Astrocyte (in vitro differentiated cells and primary cell): ENCODE measurements around the gene KIF3C. TPM values are rescaled to one million over a fixed set of nuclear protein-coding genes. Genes with fewer than 3 reads are reported as not detected.

ENCODE experiments used
- DNase-seq: peaks from one replicate; pipeline ENCODE4 v3.0.0-alpha.2; 2010; ENCODE audit warnings: low read depth
- FAIRE-seq: peaks from 2 replicates; lab custom pipeline; 2011; peaks lifted over from hg19 to GRCh38; lab: Jason Lieb, UNC
- H2AFZ ChIP-seq: 2 replicates; pipeline ENCODE4 v1.6.0; 2012; ENCODE audit warnings: low read depth, low read length, inconsistent platforms
- H3K27ac ChIP-seq: 2 replicates; pipeline ENCODE4 v1.5.1; 2011; ENCODE audit warnings: low read depth, low read length, inconsistent platforms
- H3K27me3 ChIP-seq: 2 replicates; pipeline ENCODE4 v1.6.0; 2011; ENCODE audit warnings: low read length, inconsistent platforms; ENCODE audit not compliant: insufficient read depth
- H3K36me3 ChIP-seq: 2 replicates; pipeline ENCODE4 v1.5.1; 2011; ENCODE audit warnings: low read length, inconsistent platforms; ENCODE audit not compliant: insufficient read depth
- H3K4me1 ChIP-seq: 2 replicates; pipeline ENCODE4 v1.5.1; 2011; ENCODE audit warnings: low read length, inconsistent platforms; ENCODE audit not compliant: insufficient read depth
- H3K4me2 ChIP-seq: 2 replicates; pipeline ENCODE4 v1.6.0; 2012; ENCODE audit warnings: low read length, inconsistent platforms
- H3K4me3 ChIP-seq: 2 replicates; pipeline ENCODE4 v1.5.1; 2011; ENCODE audit warnings: low read depth, mild to moderate bottlenecking, low read length, inconsistent platforms; ENCODE audit not compliant: insufficient read depth
- H3K79me2 ChIP-seq: 2 replicates; pipeline ENCODE4 v1.6.0; 2012; ENCODE audit warnings: mild to moderate bottlenecking, low read length, inconsistent platforms; ENCODE audit not compliant: insufficient read depth
- H3K9ac ChIP-seq: 2 replicates; pipeline ENCODE4 v1.6.0; 2012; ENCODE audit warnings: mild to moderate bottlenecking, low read length, inconsistent platforms
- H3K9me3 ChIP-seq: 2 replicates; pipeline ENCODE4 v1.5.1; 2012; ENCODE audit warnings: low read depth, mild to moderate bottlenecking, low read length, inconsistent platforms; ENCODE audit not compliant: insufficient read depth
- H4K20me1 ChIP-seq: 2 replicates; pipeline ENCODE4 v1.6.0; 2012; ENCODE audit warnings: low read length, inconsistent platforms; ENCODE audit not compliant: insufficient read depth
- H3K27ac Mint-ChIP-seq: one replicate; pipeline ENCODE4 v1.8.0; 2021; ENCODE audit warnings: mild to moderate bottlenecking, mixed read lengths; ENCODE audit not compliant: unreplicated experiment
- H3K27me3 Mint-ChIP-seq: one replicate; pipeline ENCODE4 v1.8.0; 2021; ENCODE audit warnings: low read depth, mixed read lengths; ENCODE audit not compliant: unreplicated experiment
- H3K36me3 Mint-ChIP-seq: one replicate; pipeline ENCODE4 v1.8.0; 2021; ENCODE audit warnings: low read depth, mixed read lengths; ENCODE audit not compliant: unreplicated experiment
- H3K4me1 Mint-ChIP-seq: one replicate; pipeline ENCODE4 v1.8.0; 2021; ENCODE audit warnings: low read depth, mixed read lengths; ENCODE audit not compliant: unreplicated experiment
- H3K4me3 Mint-ChIP-seq: one replicate; pipeline ENCODE4 v1.8.0; 2021; ENCODE audit warnings: mild to moderate bottlenecking, moderate library complexity, mixed read lengths; ENCODE audit not compliant: unreplicated experiment
- H3K9me3 Mint-ChIP-seq: one replicate; pipeline ENCODE4 v1.8.0; 2021; ENCODE audit warnings: mild to moderate bottlenecking, mixed read lengths; ENCODE audit not compliant: unreplicated experiment
- CTCF ChIP-seq: IDR thresholded peaks from 2 replicates; pipeline ENCODE4 v1.5.1; 2011; ENCODE audit warnings: low read depth, mild to moderate bottlenecking, inconsistent platforms, low read length, moderate library complexity; ENCODE audit not compliant: insufficient read depth
- EZH2 ChIP-seq: IDR thresholded peaks from 2 replicates; pipeline ENCODE4 v1.6.1; 2012; ENCODE audit warnings: mild to moderate bottlenecking, low read length, inconsistent platforms; ENCODE audit not compliant: insufficient read depth
- total RNA-seq: library from RNA; stranded (reverse); gene quantifications from 2 replicates; pipeline ENCODE4 v1.2.1, GENCODE V29; 2021

KIF3C gene
- total RNA-seq, 1 donor from 2014 or later: 38.7 TPM

- Mint-ChIP-seq H3K4me1 (peaks cover 19% of the 10 kb centered on the region), H3K4me3 (no peak overlapping the region), H3K27ac (no peak overlapping the region), H3K9me3 (no peaks in the 10 kb centered on the region), H3K27me3 (no peaks in the 10 kb centered on the region), H3K36me3 (no peaks in the 10 kb centered on the region)
- DNase-seq: no peak
- Histone ChIP-seq H3K27ac (no peak overlapping the region), H3K27me3 (no peaks in the 10 kb centered on the region), H3K79me2 (no peaks in the 10 kb centered on the region), H3K9me3 (no peaks in the 10 kb centered on the region), H3K9ac (no peak overlapping the region), H2AFZ (no peak overlapping the region), H3K4me3 (no peak overlapping the region), H3K4me1 (peaks cover 11% of the 10 kb centered on the region), H4K20me1 (no peaks in the 10 kb centered on the region), H3K36me3 (no peaks in the 10 kb centered on the region), H3K4me2 (no peak overlapping the region)
- no peak for FAIRE-seq
- TF ChIP-seq EZH2 (no peak), CTCF (no peak)
These were observed 14.5 kb upstream of the KIF3C start for GRCh38 chr2:25996844-25997243.

- Mint-ChIP-seq H3K4me3 (no peak overlapping the region), H3K36me3 (no peaks in the 10 kb centered on the region), H3K27me3 (no peaks in the 10 kb centered on the region), H3K9me3 (no peaks in the 10 kb centered on the region), H3K27ac (no peak overlapping the region), H3K4me1 (peaks cover 9% of the 10 kb centered on the region)
- Histone ChIP-seq H3K9ac (no peak overlapping the region), H3K36me3 (no peaks in the 10 kb centered on the region), H4K20me1 (no peaks in the 10 kb centered on the region), H3K9me3 (no peaks in the 10 kb centered on the region), H3K27me3 (no peaks in the 10 kb centered on the region), H2AFZ (no peak overlapping the region), H3K4me3 (no peak overlapping the region), H3K79me2 (no peaks in the 10 kb centered on the region), H3K4me2 (no peak overlapping the region), H3K4me1 (peaks cover 3% of the 10 kb centered on the region), H3K27ac (no peak overlapping the region)
- DNase-seq (no peak), FAIRE-seq (no peak)
- TF ChIP-seq EZH2 (no peak), CTCF (no peak)
These were observed 12.2 kb upstream of the KIF3C start for GRCh38 chr2:25994509-25994908.

GRCh38 chr2:25993049-25993448 is 10.8 kb upstream of the KIF3C start:
- Mint-ChIP-seq H3K4me1 (peaks cover 4% of the 10 kb centered on the region), H3K36me3 (no peaks in the 10 kb centered on the region), H3K9me3 (no peaks in the 10 kb centered on the region), H3K4me3 (no peak overlapping the region), H3K27me3 (no peaks in the 10 kb centered on the region), H3K27ac (no peak overlapping the region)
- peaks cover 3% of the 10 kb centered on the region for H3K4me1 ChIP-seq
- FAIRE-seq: no peak
- no peak overlapping the region for H3K4me3 ChIP-seq
- DNase-seq: no peak
- no peaks in the 10 kb centered on the region for H3K79me2 ChIP-seq
- H3K4me2 ChIP-seq: no peak overlapping the region
- H3K9me3 ChIP-seq: no peaks in the 10 kb centered on the region
- TF ChIP-seq CTCF: no peak
- no peak for TF ChIP-seq EZH2
- no peak overlapping the region for H3K9ac ChIP-seq
- no peak overlapping the region for H3K27ac ChIP-seq
- H4K20me1 ChIP-seq: no peaks in the 10 kb centered on the region
- no peak overlapping the region for H2AFZ ChIP-seq
- H3K27me3 ChIP-seq: no peaks in the 10 kb centered on the region
- H3K36me3 ChIP-seq: no peaks in the 10 kb centered on the region
